Natural killer cell (primary cell): ENCODE data around the gene CKLF. TPM values are rescaled to one million over a fixed set of nuclear protein-coding genes. Genes with fewer than 3 reads are reported as not detected.

Source experiments
- ATAC-seq, 3 donors: fragments of 150-1000 bp in 2 of 3; fragments of 200-7000 bp in 1 of 3; cut with Tn5 transposase; 1 replicate in 1 of 3; 2 replicates in 2 of 3; pipeline ENCODE4 v1.10.0; 2021; ENCODE audit warnings: mild to moderate bottlenecking in 2 of 3, moderate library complexity in 2 of 3
- DNase-seq, 2 donors: peaks; one replicate each; pipeline versions ENCODE4 v3.0.0 to v3.0.0-alpha.2; 2013 to 2021; ENCODE audit warnings: mixed read lengths in 1 of 2
- H3K27ac ChIP-seq: one replicate; pipeline ENCODE4 v1.5.1; 2013; ENCODE audit warnings: mild to moderate bottlenecking, low read length
- H3K27me3 ChIP-seq: one replicate; pipeline ENCODE4 v1.6.1; 2013; ENCODE audit warnings: low read length; ENCODE audit not compliant: control insufficient read depth, insufficient read depth
- H3K36me3 ChIP-seq: one replicate; pipeline ENCODE4 v1.6.1; 2013; ENCODE audit warnings: low read length; ENCODE audit not compliant: control insufficient read depth, insufficient read depth
- H3K4me1 ChIP-seq: one replicate; pipeline ENCODE4 v1.6.1; 2013; ENCODE audit warnings: low read length; ENCODE audit not compliant: control insufficient read depth, insufficient read depth
- H3K4me3 ChIP-seq: one replicate; pipeline ENCODE4 v1.5.1; 2013; ENCODE audit warnings: low read length
- H3K9me3 ChIP-seq: one replicate; pipeline ENCODE4 v1.6.1; 2013; ENCODE audit warnings: low read length; ENCODE audit not compliant: control insufficient read depth, insufficient read depth
- H3K27ac Mint-ChIP-seq, 2 donors: one replicate each; pipeline ENCODE4 v1.8.0; 2022; ENCODE audit warnings: mild to moderate bottlenecking in 2 of 2, mixed read lengths in 2 of 2, moderate library complexity in 1 of 2
- H3K27me3 Mint-ChIP-seq, 2 donors: one replicate each; pipeline ENCODE4 v1.8.0; 2022; ENCODE audit warnings: low read depth in 2 of 2, mixed read lengths in 2 of 2
- H3K36me3 Mint-ChIP-seq: one replicate; pipeline ENCODE4 v1.8.0; 2022; ENCODE audit warnings: mixed read lengths
- H3K4me1 Mint-ChIP-seq, 2 donors: one replicate each; pipeline ENCODE4 v1.8.0; 2022; ENCODE audit warnings: mixed read lengths in 2 of 2
- H3K4me3 Mint-ChIP-seq: one replicate; pipeline ENCODE4 v1.8.0; 2022; ENCODE audit warnings: mild to moderate bottlenecking, moderate library complexity, mixed read lengths
- H3K9me3 Mint-ChIP-seq, 2 donors: one replicate each; pipeline ENCODE4 v1.8.0; 2022; ENCODE audit warnings: mixed read lengths in 2 of 2
- WGBS: methylation state at CpG from one replicate; pipeline ENCODE4 v1.1.7; 2013; ENCODE audit warnings: missing lambda C conversion rate; ENCODE audit not compliant: insufficient coverage; 5-methylcytosine and 5-hydroxymethylcytosine counted together
- intact Hi-C: fragments of 100-400 bp; cut with micrococcal nuclease; formaldehyde crosslinking; loops from one replicate; pipeline ENCODE4 v1.14.2; 2022
- total RNA-seq, 4 donors: library from RNA; stranded (reverse); fragments of 120-200 nt in 1 of 4; gene quantifications; one replicate each; pipeline versions ENCODE4 v1.2.3 to v1.2.4, GENCODE V29; 2013 to 2022
- TF ChIP-seq, protein P1 (sequence below): fragments of 200-600 bp; IDR thresholded peaks from one replicate; pipeline ENCODE4 v1.8.0; 2022; ENCODE audit warnings: antibody characterized with exemption

Gene CKLF, protein sequence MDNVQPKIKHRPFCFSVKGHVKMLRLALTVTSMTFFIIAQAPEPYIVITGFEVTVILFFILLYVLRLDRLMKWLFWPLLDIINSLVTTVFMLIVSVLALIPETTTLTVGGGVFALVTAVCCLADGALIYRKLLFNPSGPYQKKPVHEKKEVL
- 10 to 100 TPM; 48.0 to 69.7 (median 54.6) TPM for total RNA-seq
- 92.0 TPM for total RNA-seq (2013)

DNA sequence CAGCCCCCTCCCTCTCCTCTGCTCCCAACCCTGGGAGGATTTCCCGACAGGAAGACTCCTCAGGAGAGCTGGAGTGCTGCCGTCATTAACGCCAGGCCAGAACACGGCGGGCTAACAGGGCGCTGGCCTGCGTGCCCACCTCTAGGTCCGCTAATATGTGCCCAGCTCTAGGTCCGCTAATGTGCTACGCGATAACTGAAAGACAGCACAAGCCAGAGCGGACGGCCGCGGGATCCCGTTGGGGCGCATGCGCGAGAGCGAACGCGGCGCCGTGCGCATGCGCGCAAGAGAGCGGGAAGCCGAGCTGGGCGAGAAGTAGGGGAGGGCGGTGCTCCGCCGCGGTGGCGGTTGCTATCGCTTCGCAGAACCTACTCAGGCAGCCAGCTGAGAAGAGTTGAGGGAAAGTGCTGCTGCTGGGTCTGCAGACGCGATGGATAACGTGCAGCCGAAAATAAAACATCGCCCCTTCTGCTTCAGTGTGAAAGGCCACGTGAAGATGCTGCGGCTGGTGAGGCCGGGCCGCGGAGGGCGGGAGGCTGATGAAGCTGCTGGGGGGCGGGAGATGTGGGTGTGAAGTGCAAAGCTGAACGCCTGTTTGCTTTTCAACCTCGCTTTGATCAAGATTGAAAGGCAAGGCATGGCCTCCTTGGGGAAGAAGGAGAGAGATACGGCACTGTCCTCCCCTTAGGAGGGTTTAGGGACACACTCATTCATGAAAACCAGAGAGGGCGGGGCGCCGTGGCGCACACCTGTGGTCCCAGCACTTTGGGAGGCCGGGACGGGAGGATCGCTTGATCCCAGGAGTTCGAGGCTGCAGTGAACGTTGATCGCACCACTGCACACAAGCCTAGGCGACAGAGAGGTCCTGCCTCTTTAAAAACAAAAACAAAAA, at the start of gene CKLF:
Gene CKLF (plus strand): TSS at position 291 of the 892 bp plus-strand sequence. CDS start 140 bp downstream, at position 431.
- WGBS = 1% methylated on average over 63 of the region's 63 CpGs
- Histone ChIP-seq H3K36me3 (peaks cover 5% of the 10 kb centered on the region), H3K4me3 (peak within 1 kb of the TSS; percentile 75), H3K9me3 (no peaks in the 10 kb centered on the region), H3K27ac (peak within 1 kb of the TSS; percentile 82), H3K27me3 (no peaks in the 10 kb centered on the region), H3K4me1 (peaks cover 62% of the 10 kb centered on the region)
- H3K4me1 Mint-ChIP-seq = peaks cover 81 to 82% of the 10 kb centered on the region in 2 donors
- no peaks in the 10 kb centered on the region for H3K36me3 Mint-ChIP-seq
- H3K27ac Mint-ChIP-seq = peak within 1 kb of the TSS; percentile 96 to 97
- H3K9me3 Mint-ChIP-seq = no peaks in the 10 kb centered on the region
- H3K4me3 Mint-ChIP-seq = peak within 1 kb of the TSS; percentile 89
- TF ChIP-seq, protein P1, sequence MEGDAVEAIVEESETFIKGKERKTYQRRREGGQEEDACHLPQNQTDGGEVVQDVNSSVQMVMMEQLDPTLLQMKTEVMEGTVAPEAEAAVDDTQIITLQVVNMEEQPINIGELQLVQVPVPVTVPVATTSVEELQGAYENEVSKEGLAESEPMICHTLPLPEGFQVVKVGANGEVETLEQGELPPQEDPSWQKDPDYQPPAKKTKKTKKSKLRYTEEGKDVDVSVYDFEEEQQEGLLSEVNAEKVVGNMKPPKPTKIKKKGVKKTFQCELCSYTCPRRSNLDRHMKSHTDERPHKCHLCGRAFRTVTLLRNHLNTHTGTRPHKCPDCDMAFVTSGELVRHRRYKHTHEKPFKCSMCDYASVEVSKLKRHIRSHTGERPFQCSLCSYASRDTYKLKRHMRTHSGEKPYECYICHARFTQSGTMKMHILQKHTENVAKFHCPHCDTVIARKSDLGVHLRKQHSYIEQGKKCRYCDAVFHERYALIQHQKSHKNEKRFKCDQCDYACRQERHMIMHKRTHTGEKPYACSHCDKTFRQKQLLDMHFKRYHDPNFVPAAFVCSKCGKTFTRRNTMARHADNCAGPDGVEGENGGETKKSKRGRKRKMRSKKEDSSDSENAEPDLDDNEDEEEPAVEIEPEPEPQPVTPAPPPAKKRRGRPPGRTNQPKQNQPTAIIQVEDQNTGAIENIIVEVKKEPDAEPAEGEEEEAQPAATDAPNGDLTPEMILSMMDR = no peak
- intact Hi-C loops = loop anchor here (5.0 kb wide), 1 partner anchor 50 kb away; the partner anchor contains the start of gene CMTM3
- peak; percentile 93 to 97 for DNase-seq
- ATAC-seq = peak; percentile 66 to 89 (median 85)
- H3K27me3 Mint-ChIP-seq = peaks cover 0 to 2% of the 10 kb centered on the region in 2 donors

DNA sequence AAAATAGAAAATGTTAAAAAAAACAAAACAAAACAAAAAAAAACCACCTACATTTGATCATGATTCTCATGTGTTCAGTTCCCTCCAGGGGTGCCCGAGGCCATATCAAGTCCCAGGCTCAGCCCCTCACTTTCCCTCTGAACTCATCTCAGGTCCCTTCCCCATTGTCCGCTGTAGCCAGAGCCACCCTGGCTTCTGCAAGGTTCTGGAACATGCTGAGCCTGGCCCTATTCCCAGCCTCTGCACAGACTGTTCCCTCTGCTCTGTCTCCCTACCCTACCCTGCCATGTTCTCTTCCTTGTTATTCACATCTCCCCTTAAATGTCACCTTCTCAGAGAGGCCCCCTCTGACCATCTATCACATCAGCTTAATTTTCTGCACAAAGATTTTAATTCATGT, 49.3 kb upstream of the CKLF start:
- no peak overlapping the region for H3K27ac Mint-ChIP-seq
- TF ChIP-seq, protein P1 = no peak
- WGBS = 89% methylated on average over 2 of the region's 2 CpGs
- no peaks in the 10 kb centered on the region for H3K9me3 Mint-ChIP-seq
- ATAC-seq (no peak), DNase-seq (no peak)
- no peak overlapping the region for H3K4me3 Mint-ChIP-seq
- H3K27me3 Mint-ChIP-seq = no peaks in the 10 kb centered on the region
- Histone ChIP-seq H3K27ac (no peak overlapping the region), H3K27me3 (no peaks in the 10 kb centered on the region), H3K9me3 (no peaks in the 10 kb centered on the region), H3K4me3 (no peak overlapping the region), H3K4me1 (no peaks in the 10 kb centered on the region), H3K36me3 (no peaks in the 10 kb centered on the region)
- intact Hi-C loops = no loop called here
- H3K4me1 Mint-ChIP-seq = peaks cover 4 to 6% of the 10 kb centered on the region in 2 donors
- H3K36me3 Mint-ChIP-seq = no peaks in the 10 kb centered on the region

DNA sequence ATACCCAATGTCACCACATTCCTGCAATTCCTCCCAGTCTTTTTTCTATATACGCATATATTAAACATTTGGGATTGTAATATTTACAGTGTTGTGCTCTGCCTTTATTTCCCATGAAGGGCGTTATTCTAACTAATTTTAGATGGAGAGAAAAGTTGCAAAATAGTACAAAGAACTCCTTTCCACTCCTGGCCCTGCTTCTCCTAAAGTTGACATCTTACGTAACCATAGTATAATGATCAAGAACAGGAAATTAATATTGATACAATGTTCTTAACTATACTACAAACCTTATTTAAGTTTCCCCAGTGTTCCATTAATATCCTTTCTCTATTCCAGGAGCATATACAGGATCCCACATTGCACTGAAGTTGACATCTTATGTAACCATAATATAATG, 48.8 kb upstream of the CKLF start:
- TF ChIP-seq, protein P1 = no peak
- WGBS = no CpG with 5 or more reads among the region's 3 CpGs
- Mint-ChIP-seq H3K27ac (no peak overlapping the region), H3K27me3 (no peaks in the 10 kb centered on the region), H3K4me3 (no peak overlapping the region), H3K4me1 (peaks cover 4 to 6% of the 10 kb centered on the region in 2 donors), H3K9me3 (no peaks in the 10 kb centered on the region), H3K36me3 (no peaks in the 10 kb centered on the region)
- Histone ChIP-seq H3K4me3 (no peak overlapping the region), H3K27me3 (no peaks in the 10 kb centered on the region), H3K36me3 (no peaks in the 10 kb centered on the region), H3K27ac (no peak overlapping the region), H3K4me1 (peaks cover 4% of the 10 kb centered on the region), H3K9me3 (no peaks in the 10 kb centered on the region)
- no peak for ATAC-seq
- intact Hi-C loops = no loop called here
- DNase-seq = no peak
